Bronchial epithelial cell (primary cell): Measurements from ENCODE around the gene KIF21B. TPM values are rescaled to one million over a fixed set of nuclear protein-coding genes. Genes with fewer than 3 reads are reported as not detected.

Experiments used
- DNase-seq: peaks from one replicate; pipeline ENCODE4 v3.0.0-alpha.2; 2010; ENCODE audit warnings: low read depth
- FAIRE-seq: peaks from 2 replicates; lab custom pipeline; 2011; peaks lifted over from hg19 to GRCh38; lab: Jason Lieb, UNC
- H3K27me3 ChIP-seq: 2 replicates; pipeline ENCODE4 v1.5.1; 2011; ENCODE audit warnings: low read length; ENCODE audit not compliant: control insufficient read depth, insufficient read depth
- H3K36me3 ChIP-seq: 2 replicates; pipeline ENCODE4 v1.5.1; 2011; ENCODE audit warnings: low read length; ENCODE audit not compliant: control insufficient read depth, insufficient read depth
- H3K4me3 ChIP-seq: 2 replicates; pipeline ENCODE4 v1.5.1; 2011; ENCODE audit warnings: mild to moderate bottlenecking, low read depth, low read length, control low read depth
- CTCF ChIP-seq: IDR thresholded peaks from 2 replicates; pipeline ENCODE4 v1.5.1; 2011; ENCODE audit warnings: mild to moderate bottlenecking, moderate library complexity, low read length, control low read depth, inconsistent platforms; ENCODE audit not compliant: insufficient read depth, severe bottlenecking
- total RNA-seq: library from RNA; depleted of rRNA; stranded (reverse); fragments of >200 nt; gene quantifications from 2 replicates; pipeline ENCODE4 v1.2.1, GENCODE V29; 2014

Gene KIF21B
- total RNA-seq, 1 donor from 2014 or later = 4.2 TPM

- no peak for TF ChIP-seq CTCF
- Histone ChIP-seq H3K4me3 (no peak overlapping the region), H3K36me3 (no peaks in the 10 kb centered on the region), H3K27me3 (no peaks in the 10 kb centered on the region)
- FAIRE-seq = no peak
- no peak for DNase-seq
These were observed 23.8 kb downstream of the KIF21B start for GRCh38 chr1:200999667-201000066.

DNA sequence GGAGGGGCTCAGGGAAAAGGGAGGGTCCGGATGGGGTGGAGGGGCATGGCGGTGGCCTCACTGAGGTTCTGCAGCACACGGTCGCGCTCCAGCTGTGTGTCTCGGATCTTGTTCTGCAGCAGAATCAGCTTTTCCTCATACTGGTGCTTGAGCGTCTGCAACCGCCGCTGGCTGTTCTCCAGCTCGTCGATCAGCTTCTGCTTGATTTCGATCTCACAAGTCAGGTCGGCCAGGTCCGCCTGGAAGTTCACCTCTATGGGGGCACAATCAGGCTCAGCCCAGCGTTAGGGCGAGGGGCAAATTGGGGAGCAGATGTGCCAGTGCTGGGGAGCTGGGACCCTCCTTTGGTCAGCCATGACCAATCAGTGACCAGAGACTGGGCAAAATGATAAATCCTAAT lies 25.2 kb downstream of the KIF21B start:
- FAIRE-seq (no peak), DNase-seq (no peak)
- Histone ChIP-seq H3K4me3 (no peak overlapping the region), H3K36me3 (no peaks in the 10 kb centered on the region), H3K27me3 (no peaks in the 10 kb centered on the region)
- no peak for TF ChIP-seq CTCF

GRCh38 chr1:200992382-200993048 lies 31.0 kb downstream of the KIF21B start:
- FAIRE-seq (no peak), DNase-seq (no peak)
- no peak for TF ChIP-seq CTCF
- Histone ChIP-seq H3K27me3 (no peaks in the 10 kb centered on the region), H3K4me3 (no peak overlapping the region), H3K36me3 (peaks cover 4% of the 10 kb centered on the region)

DNA sequence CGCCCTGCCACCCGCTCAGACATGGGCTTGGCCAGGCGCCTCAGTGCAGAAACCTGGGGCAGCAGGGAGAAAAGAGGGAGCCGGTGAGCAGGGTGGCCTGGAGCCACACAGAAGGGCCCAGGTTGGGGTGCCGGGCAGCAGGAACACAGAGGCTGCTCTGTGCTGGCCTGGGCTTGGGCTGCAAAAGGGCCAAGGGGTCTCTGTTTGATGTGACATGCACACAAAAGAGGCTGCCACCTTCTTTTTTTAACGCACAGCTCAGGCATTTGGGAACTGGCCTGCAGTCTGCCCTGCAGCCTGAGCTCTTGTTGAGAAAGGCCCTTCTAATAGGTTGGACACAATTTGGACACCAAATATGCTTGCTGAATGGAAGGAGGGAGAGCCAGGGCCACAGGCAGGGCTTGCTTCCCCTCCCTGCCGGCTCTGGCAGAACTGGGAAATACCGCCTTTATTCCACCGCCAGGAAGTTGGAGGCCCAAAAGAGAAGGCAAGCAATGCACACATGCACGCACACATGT lies 32.4 kb downstream of the KIF21B start:
- no peaks in the 10 kb centered on the region for H3K27me3 ChIP-seq
- H3K4me3 ChIP-seq = no peak overlapping the region
- TF ChIP-seq CTCF = no peak
- FAIRE-seq (no peak), DNase-seq (no peak)
- H3K36me3 ChIP-seq = peaks cover 4% of the 10 kb centered on the region

DNA sequence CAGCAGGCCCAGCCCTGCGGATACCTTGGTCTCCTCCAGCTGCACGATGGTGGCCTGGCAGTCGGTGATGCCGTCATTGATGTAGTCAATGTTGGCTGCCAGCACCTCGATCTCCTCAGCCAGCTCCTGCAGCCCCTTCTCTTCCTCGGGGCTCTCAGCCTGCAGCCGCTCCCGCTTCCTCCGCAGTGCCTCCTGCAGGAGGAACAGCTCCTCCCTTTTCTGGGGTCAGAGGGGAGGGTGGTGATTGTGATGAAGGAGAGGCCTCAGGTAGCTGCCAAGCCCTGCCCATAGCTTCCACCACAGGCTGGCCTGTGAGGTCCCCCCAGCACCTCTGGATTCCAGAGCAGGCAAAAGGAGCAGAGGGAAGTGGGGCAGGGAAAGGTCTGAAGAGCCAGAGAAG lies 33.4 kb downstream of the KIF21B start:
- H3K4me3 ChIP-seq = no peak overlapping the region
- peaks cover 4% of the 10 kb centered on the region for H3K36me3 ChIP-seq
- no peaks in the 10 kb centered on the region for H3K27me3 ChIP-seq
- no peak for TF ChIP-seq CTCF
- DNase-seq (no peak), FAIRE-seq (no peak)

GRCh38 chr1:200989337-200989736 lies 34.2 kb downstream of the KIF21B start:
- TF ChIP-seq CTCF = no peak
- H3K27me3 ChIP-seq = no peaks in the 10 kb centered on the region
- FAIRE-seq (no peak), DNase-seq (no peak)
- H3K36me3 ChIP-seq = peaks cover 4% of the 10 kb centered on the region
- no peak overlapping the region for H3K4me3 ChIP-seq
